ENCODE measurements around the gene AMZ1.

GRCh38 chr7:2705371-2706096 is 17.5 kb downstream of the AMZ1 start:
- TF ChIP-seq CTCF (conservative IDR thresholded peaks at IDR 0.05 in 1 of 2, IDR thresholded peaks at IDR 0.05 in 1 of 2; ENCODE audit: low read depth in 1 of 2, low read length in 2 of 2) (no peak), EZH2 (IDR thresholded peaks at IDR 0.05; ENCODE audit: low read length, missing control alignments) (no peak)
